GM21619 (cell line): ENCODE results near the gene SESN1.
"Not testable (repeated sequence)": the region's sequence is repeated elsewhere in the genome, so short reads cannot be mapped to it uniquely, and the experiment has no call there.

ENCODE experiments used
- ATAC-seq: cut with Tn5 transposase; IDR thresholded peaks from one replicate; pipeline ENCODE4 v1.9.1; 2021; ENCODE audit not compliant: unreplicated experiment

The SESN1 gene

GRCh38 chr6:109095036-109095834, 589 bp upstream of the SESN1 start, which contains the start of gene CEP57L1:
Gene CEP57L1, plus strand, starts transcription at chr6:109095507. Its CDS starts 49,715 bp downstream, at chr6:109145222.
- peak; percentile 73 for ATAC-seq

- no peak for ATAC-seq
Measured at GRCh38 chr6:109093732-109094415, 772 bp downstream of the SESN1 start.

- ATAC-seq: no peak
Measured at GRCh38 chr6:109092074-109092473, 2.6 kb downstream of the SESN1 start.

- no peak for ATAC-seq
Measured at GRCh38 chr6:109091314-109092024, 3.2 kb downstream of the SESN1 start.

GRCh38 chr6:109088995-109089394, 5.7 kb downstream of the SESN1 start:
- ATAC-seq: no peak

- ATAC-seq: no peak
Measured at GRCh38 chr6:109087661-109088264, 6.9 kb downstream of the SESN1 start.

GRCh38 chr6:109084146-109084545, 10.5 kb downstream of the SESN1 start:
- ATAC-seq: not testable (repeated sequence)

- ATAC-seq: no peak
Measured at GRCh38 chr6:109083657-109084056, 11.0 kb downstream of the SESN1 start.

GRCh38 chr6:109082188-109082577, 12.5 kb downstream of the SESN1 start:
- no peak for ATAC-seq

GRCh38 chr6:109081516-109082187, 13.0 kb downstream of the SESN1 start:
- no peak for ATAC-seq

GRCh38 chr6:109081026-109081425, 13.6 kb downstream of the SESN1 start:
- ATAC-seq: no peak

GRCh38 chr6:109079981-109080380, 14.7 kb downstream of the SESN1 start:
- ATAC-seq: no peak

- no peak for ATAC-seq
Measured at GRCh38 chr6:109076377-109076776, 18.3 kb downstream of the SESN1 start.

- ATAC-seq: no peak
Measured at GRCh38 chr6:109075934-109076333, 18.7 kb downstream of the SESN1 start.

- no peak for ATAC-seq
Measured at GRCh38 chr6:109074133-109074415, 20.6 kb downstream of the SESN1 start.

- ATAC-seq: no peak
Measured at GRCh38 chr6:109073344-109074132, 21.1 kb downstream of the SESN1 start.

GRCh38 chr6:109071125-109071917, 23.3 kb downstream of the SESN1 start:
- ATAC-seq: no peak

GRCh38 chr6:109069746-109070145, 24.9 kb downstream of the SESN1 start:
- ATAC-seq: no peak

GRCh38 chr6:109062767-109063352, 31.8 kb downstream of the SESN1 start:
- no peak for ATAC-seq
